Mucosa of rectum (tissue), 2 donors: ENCODE measurements around the gene CNST.
A peak's percentile ranks its signal among the peaks of the same experiment; 100 is the strongest.
"Not testable (repeated sequence)": the region's sequence is repeated elsewhere in the genome, so short reads cannot be mapped to it uniquely, and the experiment has no call there.

Source experiments
- H3K27ac ChIP-seq, 2 donors: one replicate each; pipeline ENCODE4 v1.7.0; 2013; ENCODE audit warnings: inconsistent platforms in 2 of 2, low read depth in 2 of 2, low read length in 2 of 2
- H3K27me3 ChIP-seq, 2 donors: one replicate each; pipeline ENCODE4 v1.7.0; 2013; ENCODE audit warnings: low read length in 2 of 2; ENCODE audit not compliant: control insufficient read depth in 2 of 2, insufficient read depth in 2 of 2
- H3K36me3 ChIP-seq, 2 donors: one replicate each; pipeline ENCODE4 v1.7.0; 2013; ENCODE audit warnings: low read length in 2 of 2; ENCODE audit not compliant: control insufficient read depth in 2 of 2, insufficient read depth in 2 of 2
- H3K4me1 ChIP-seq, 2 donors: one replicate each; pipeline ENCODE4 v1.7.0; 2013; ENCODE audit warnings: low read length in 2 of 2, mild to moderate bottlenecking in 1 of 2; ENCODE audit not compliant: control insufficient read depth in 2 of 2, insufficient read depth in 2 of 2
- H3K4me3 ChIP-seq, 2 donors: one replicate each; pipeline ENCODE4 v1.7.0; 2013; ENCODE audit warnings: low read length in 2 of 2
- H3K9ac ChIP-seq, 2 donors: one replicate each; pipeline ENCODE4 v1.7.0; 2013; ENCODE audit warnings: low read length in 2 of 2, low read depth in 1 of 2, mild to moderate bottlenecking in 1 of 2
- H3K9me3 ChIP-seq, 2 donors: one replicate each; pipeline ENCODE4 v1.7.0; 2013; ENCODE audit warnings: low read length in 2 of 2; ENCODE audit not compliant: control insufficient read depth in 2 of 2
- donor health status: healthy.
- donor health status: Normal muscosa, but diverticular disease.

Gene CNST

DNA sequence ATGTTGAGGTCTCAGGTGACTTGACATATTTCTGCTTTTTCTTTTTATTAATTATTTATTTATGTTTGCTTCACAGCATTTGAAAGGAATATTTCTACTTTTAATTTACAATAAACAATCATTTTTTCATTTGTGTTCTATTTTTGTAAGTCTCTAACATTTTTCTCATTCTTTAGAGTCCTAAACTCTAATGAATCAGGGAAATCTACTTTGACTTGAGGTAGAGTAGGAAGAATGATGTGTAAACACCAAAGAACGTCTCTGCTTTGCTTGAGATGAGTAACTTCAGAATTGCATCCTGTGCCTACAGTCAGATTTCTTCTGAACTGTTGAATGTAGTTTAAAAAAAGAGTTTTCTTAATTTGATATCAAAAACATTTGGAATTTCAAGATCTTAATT, 65.2 kb downstream of the CNST start:
- Histone ChIP-seq H3K4me3 (no peak overlapping the region), H3K4me1 (peaks cover 0 to 2% of the 10 kb centered on the region in 2 donors), H3K27ac (no peak overlapping the region), H3K27me3 (no peaks in the 10 kb centered on the region), H3K36me3 (peaks cover 16 to 26% of the 10 kb centered on the region in 2 donors), H3K9ac (no peak overlapping the region), H3K9me3 (no peaks in the 10 kb centered on the region)

DNA sequence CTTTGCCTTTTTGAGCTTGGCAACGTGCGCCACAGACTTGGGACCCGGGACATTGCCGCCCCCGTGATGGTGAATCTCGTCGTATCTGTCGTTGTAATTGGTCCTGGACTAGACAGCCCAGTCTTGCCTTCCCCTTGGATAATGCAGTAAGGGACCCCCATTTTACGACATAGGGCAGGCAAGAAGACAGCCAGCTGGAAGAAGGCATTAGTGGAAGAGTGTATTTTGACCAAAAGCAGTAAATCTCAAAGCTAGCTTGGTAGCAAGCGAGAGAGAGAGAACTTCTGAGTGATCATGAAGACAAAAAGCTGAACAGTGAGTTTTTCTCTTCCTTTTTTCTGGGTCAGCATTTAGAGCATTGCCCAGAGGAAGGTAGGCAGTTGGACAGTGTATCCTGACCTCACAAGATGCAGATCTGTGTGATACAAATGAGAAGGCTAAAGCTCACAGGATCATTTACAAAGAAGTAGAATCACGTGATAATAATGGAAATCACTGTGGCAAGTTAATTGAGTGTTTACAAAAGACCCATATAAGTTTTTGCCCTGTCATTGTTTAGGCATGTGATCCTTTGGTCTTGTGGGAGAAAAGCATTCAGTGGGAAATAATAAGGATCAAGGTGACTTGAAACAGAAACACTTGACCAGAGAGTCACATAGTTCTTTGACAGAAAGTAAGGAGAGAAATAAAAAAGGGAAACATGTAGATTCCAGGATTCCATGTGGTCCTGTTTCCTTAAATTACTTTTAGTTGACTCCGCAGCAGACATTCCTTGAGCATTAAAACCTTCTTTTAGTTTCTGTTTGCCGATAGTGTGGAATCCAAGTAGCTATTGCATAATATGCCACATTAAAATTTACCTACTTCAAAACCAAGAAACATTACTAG, 66.3 kb downstream of the CNST start:
- Histone ChIP-seq H3K36me3 (peaks cover 17 to 28% of the 10 kb centered on the region in 2 donors), H3K27me3 (no peaks in the 10 kb centered on the region), H3K4me1 (peaks cover 0 to 2% of the 10 kb centered on the region in 2 donors), H3K9ac (no peak overlapping the region), H3K27ac (no peak overlapping the region), H3K4me3 (no peak overlapping the region), H3K9me3 (no peaks in the 10 kb centered on the region)

DNA sequence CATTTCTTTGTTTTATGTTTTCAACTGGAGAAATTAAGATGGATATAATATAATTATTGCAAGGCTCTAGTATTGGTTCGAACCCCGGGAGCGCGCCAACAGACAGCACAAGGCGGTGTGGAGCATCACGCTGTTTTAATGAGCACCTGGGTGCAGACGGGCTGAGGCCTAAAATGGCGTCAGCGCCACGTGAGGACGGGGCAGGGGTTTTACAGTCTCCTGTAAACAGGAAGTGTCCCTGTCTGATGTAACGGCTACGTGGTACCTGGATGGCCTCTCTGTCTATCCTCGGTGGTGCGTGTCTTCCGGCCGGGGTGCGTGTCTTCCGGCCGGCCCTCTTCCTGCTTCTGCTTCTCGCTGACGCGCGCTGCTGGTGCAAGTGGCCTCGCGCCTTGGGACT, 68.4 kb downstream of the CNST start:
- peaks cover 17 to 29% of the 10 kb centered on the region in 2 donors for H3K36me3 ChIP-seq
- H3K9ac ChIP-seq, H3K27ac ChIP-seq, H3K27me3 ChIP-seq, H3K9me3 ChIP-seq, H3K4me1 ChIP-seq, H3K4me3 ChIP-seq: not testable (repeated sequence)

DNA sequence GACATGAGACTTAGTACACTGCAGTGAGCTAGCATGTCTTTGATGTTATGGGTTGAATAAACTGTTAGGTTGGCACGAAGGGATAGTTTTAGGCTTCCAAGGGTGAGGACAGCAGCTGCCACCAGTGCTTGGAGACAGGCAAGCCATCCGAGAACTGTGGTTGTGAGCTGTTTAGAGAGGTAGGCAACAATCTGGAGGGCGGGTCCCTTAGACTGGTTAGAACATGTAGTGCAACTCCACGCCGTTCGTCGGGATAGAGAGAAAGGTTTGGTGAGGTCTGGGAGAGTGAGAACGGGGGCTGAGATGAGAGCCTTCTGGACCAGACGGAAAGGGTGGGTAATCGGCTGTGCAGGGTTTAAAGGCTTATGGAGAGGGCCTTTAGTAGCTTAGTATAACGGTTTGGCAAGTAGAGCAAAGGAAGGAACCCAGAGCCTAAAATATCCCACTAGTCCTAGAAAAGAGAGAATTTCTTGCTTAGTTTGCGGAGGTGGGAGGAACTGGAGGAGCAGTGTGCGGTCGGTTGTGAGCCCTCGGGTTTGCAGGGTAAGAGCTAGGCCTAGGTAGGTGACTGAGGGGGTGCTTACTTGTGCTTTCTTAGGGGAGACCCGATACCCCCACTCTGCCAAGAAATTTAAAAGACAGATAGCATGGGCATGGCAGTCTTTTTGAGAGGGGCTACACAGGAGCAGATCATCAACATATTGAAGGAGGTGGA, 72.8 kb downstream of the CNST start:
- peaks cover 16 to 38% of the 10 kb centered on the region in 2 donors for H3K36me3 ChIP-seq
- H3K27ac ChIP-seq, result no peak overlapping the region
- H3K9ac ChIP-seq, result no peak overlapping the region

DNA sequence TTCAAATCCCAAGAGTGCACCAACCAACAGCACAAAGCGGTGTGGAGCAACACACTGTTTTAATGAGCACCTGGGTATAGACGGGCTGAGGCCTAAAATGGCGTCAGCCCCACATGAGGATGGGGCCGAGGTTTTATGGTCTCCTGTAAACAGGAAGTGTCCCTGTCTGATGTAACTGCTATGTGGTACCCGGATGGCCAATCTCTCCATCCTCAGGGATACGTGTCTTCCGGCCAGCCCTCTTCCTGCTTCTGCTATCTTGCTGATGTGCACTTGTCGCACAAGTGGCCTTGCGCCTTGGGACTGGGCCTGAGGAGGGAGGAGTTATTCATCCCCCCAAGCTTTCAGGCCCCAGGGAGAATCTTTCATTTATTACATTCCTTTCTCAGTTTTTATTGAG, 73.5 kb downstream of the CNST start:
- Histone ChIP-seq H3K9ac (no peak overlapping the region), H3K27ac (no peak overlapping the region), H3K27me3 (no peaks in the 10 kb centered on the region), H3K4me3 (no peak overlapping the region), H3K9me3 (no peaks in the 10 kb centered on the region), H3K4me1 (no peaks in the 10 kb centered on the region), H3K36me3 (peaks cover 16 to 36% of the 10 kb centered on the region in 2 donors)

More for the DNA sequence above, 72.8 kb downstream of the CNST start:
- Histone ChIP-seq H3K9me3 (no peaks in the 10 kb centered on the region), H3K4me3 (no peak overlapping the region), H3K27me3 (no peaks in the 10 kb centered on the region), H3K4me1 (no peaks in the 10 kb centered on the region)

DNA sequence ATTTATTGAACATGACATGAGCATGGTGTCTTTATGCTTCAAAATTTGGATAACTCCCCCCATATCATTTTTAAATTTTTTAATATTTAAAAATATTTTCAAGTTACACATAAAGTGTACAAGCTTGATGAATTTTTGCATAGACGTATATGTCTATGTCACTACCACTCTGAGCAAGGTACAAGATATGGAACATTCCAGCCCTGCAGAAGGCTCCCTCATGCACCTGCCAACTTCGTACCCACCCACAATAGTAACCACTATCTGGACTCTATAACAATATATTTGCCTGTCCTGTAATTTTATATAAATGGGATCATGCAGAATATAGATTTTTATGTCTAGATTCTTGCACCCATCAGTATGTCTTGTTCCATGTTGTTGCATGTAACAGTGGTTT, 74.5 kb downstream of the CNST start:
- Histone ChIP-seq H3K9me3 (no peaks in the 10 kb centered on the region), H3K36me3 (peaks cover 16 to 39% of the 10 kb centered on the region in 2 donors), H3K4me1 (no peaks in the 10 kb centered on the region), H3K27ac (no peak overlapping the region), H3K27me3 (no peaks in the 10 kb centered on the region), H3K9ac (no peak overlapping the region), H3K4me3 (no peak overlapping the region)

DNA sequence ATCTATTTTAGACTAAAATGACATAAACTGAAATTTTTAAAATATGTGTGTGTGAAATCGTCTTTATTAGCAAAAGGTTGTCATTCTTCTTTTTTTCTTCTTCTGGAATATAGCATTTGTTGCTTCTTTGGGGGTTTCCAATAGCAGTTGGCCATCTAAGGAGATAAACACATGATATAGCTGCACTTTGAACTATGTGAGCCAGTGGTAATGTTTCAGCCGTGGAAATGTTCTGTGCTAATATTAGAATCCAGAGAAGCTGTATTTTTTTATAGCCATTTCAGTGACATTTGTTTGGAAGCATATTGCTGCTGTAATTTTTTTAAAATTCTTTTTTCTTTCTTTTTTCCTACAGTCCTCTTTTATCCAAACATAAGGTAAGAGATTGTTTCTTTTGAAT, 75.1 kb downstream of the CNST start:
- H3K9ac ChIP-seq, result no peak overlapping the region
- no peak overlapping the region for H3K27ac ChIP-seq
- H3K27me3 ChIP-seq, result no peaks in the 10 kb centered on the region
- H3K4me3 ChIP-seq, result no peak overlapping the region
- peaks cover 16 to 38% of the 10 kb centered on the region in 2 donors for H3K36me3 ChIP-seq
- H3K9me3 ChIP-seq, result no peaks in the 10 kb centered on the region
- H3K4me1 ChIP-seq, result no peaks in the 10 kb centered on the region

DNA sequence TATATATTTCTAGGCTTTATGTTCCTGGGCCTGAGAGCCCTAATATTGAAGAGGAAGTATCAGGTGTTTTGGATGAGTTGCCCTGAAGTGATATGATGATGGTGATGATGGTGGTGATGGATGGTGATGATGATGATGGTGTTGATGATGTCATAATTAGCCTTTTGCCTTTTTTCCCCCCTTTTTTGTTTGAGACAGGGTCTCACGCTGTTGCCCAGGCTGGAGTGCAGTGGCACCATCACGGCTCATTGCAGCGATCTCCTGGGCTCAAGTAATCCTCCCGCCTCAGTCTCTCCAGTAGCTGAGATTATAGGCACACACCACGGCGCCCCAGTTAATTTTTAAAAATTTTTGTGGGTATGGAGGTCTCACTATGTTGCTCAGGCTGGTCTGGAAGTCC, 76.5 kb downstream of the CNST start:
- Histone ChIP-seq H3K36me3 (peaks cover 18 to 31% of the 10 kb centered on the region in 2 donors), H3K4me1 (no peaks in the 10 kb centered on the region), H3K9me3 (no peaks in the 10 kb centered on the region), H3K9ac (no peak overlapping the region), H3K27ac (no peak overlapping the region), H3K27me3 (no peaks in the 10 kb centered on the region), H3K4me3 (no peak overlapping the region)

DNA sequence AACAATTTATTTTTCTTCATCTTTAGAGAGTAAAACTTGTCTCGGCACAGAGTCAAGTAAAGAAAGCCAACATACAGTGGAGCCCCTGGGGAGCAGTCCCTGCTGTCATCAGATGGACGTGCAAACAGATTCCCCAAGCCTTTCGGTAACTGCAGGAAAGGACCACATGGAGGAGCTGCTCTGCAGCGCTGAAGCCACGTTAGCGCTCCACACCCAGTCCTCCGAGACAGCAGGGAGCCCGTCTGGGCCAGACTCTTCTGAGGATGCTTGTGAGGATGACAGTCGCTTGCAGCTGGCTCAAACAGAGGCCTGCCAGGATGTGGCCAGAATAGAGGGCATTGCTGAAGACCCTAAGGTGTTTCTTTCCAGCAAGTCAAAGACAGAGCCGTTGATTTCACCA, 80.9 kb downstream of the CNST start:
- Histone ChIP-seq H3K9ac (no peak overlapping the region), H3K4me1 (no peaks in the 10 kb centered on the region), H3K36me3 (peaks cover 28% of the 10 kb centered on the region in 2 donors), H3K27me3 (no peaks in the 10 kb centered on the region), H3K9me3 (no peaks in the 10 kb centered on the region), H3K27ac (no peak overlapping the region), H3K4me3 (peak overlapping the region in 1 of 2 donors; percentile 10)

DNA sequence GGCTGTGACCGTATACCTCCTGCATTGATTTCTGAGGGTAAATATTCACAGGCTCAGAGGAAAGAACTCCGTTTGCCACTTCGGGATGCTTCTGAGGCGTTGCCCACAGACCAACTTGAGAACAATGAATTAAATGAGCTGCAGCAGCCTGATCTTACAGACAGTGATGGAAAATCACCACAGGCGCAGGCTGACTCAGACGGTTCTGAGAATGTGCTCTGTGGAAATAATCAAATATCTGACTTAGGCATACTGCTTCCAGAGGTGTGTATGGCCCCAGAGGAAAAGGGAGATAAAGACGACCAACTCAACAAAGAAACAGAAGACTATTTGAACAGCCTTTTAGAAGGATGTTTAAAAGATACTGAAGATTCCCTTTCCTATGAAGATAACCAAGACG, 81.3 kb downstream of the CNST start:
- Histone ChIP-seq H3K27ac (no peak overlapping the region), H3K9me3 (no peaks in the 10 kb centered on the region), H3K4me1 (no peaks in the 10 kb centered on the region), H3K36me3 (peaks cover 28% of the 10 kb centered on the region in 2 donors), H3K4me3 (peak overlapping the region in 1 of 2 donors; percentile 10), H3K27me3 (no peaks in the 10 kb centered on the region), H3K9ac (no peak overlapping the region)
